ENCODE data around the gene WNT9B. TPM values are rescaled to one million over a fixed set of nuclear protein-coding genes. Genes with fewer than 3 reads are reported as not detected.
A peak's percentile ranks its signal among the peaks of the same experiment; 100 is the strongest.

Gene WNT9B
- total and polyA plus RNA-seq, 9 of the 15 experiments (the other 6 are each of a cell fraction or from before 2014, with no cell fraction given), result not detected

GRCh38 chr17:46813920-46814319 is 37.5 kb upstream of the WNT9B start:
- Histone ChIP-seq H3K4me1 (replicated peaks in 1 of 2; ENCODE audit: control insufficient read depth in 2 of 2, insufficient read depth in 2 of 2, low read length in 2 of 2) (peaks cover 32 to 57% of the 10 kb centered on the region in 2 experiments), H3K36me3 (ENCODE audit: control insufficient read depth, insufficient read depth, low read length) (no peaks in the 10 kb centered on the region), H3K9me1 (ENCODE audit: control insufficient read depth, insufficient read depth, low read length) (no peaks in the 10 kb centered on the region), H3K9ac (ENCODE audit: insufficient read depth in 1 of 2, low read depth in 2 of 2, low read length in 2 of 2) (peak overlapping the region in 1 of 2 experiments; percentile 54; a peak in 2 of 4 replicates), H3K79me2 (ENCODE audit: control insufficient read depth, insufficient read depth, low read length) (no peaks in the 10 kb centered on the region), H3K9me3 (replicated peaks; ENCODE audit: control insufficient read depth, insufficient read depth, low read depth, low read length) (no peaks in the 10 kb centered on the region), H3K27ac (ENCODE audit: extremely low read depth, low read depth, low read length) (no peak overlapping the region; the same call in 2 of the 3 replicates), H3K4me3 (no peak overlapping the region), H4K20me1 (replicated peaks; ENCODE audit: control insufficient read depth, insufficient read depth, low read length) (no peaks in the 10 kb centered on the region), H3K27me3 (ENCODE audit: control insufficient read depth in 2 of 2, insufficient read depth in 2 of 2, low read length in 2 of 2) (no peaks in the 10 kb centered on the region), H2AFZ (ENCODE audit: low read depth, low read length) (peak overlapping the region; percentile 67), H3K4me2 (ENCODE audit: insufficient read depth, low read length) (peak overlapping the region; percentile 19; the same call in 1 of the 2 replicates)
- CTCF ChIA-PET (ENCODE audit: low intra/inter-chr PET ratio), result no interaction called here
- no peak for ATAC-seq
- POLR2A ChIA-PET, result interaction anchor here (0.6 to 1.0 kb wide), 3 partner anchors 11 to 17 kb away, joined by 3 to 6 read pairs (median 3); no protein-coding TSS in a partner anchor
- BruUV-seq (replicated peaks), result no TSS peak
- DNase-seq (ENCODE audit: extremely low read depth in 1 of 4, low spot score in 3 of 4), result no peak
- WGBS (ENCODE audit: insufficient coverage, low coverage, missing lambda C conversion rate), result 62% methylated on average over 3 of the region's 3 CpGs
- intact Hi-C loops (cut with micrococcal nuclease) (no loop called here), in situ Hi-C loops (cut with MboI) (loop anchor here (25.0 kb wide), 1 partner anchor 1227 kb away; no protein-coding TSS in a partner anchor)
- TF ChIP-seq ZNF512 (tag; IDR thresholded peaks at IDR 0.05) (no peak), ZKSCAN8 (CRISPR knock-in tag; IDR thresholded peaks at IDR 0.05) (no peak), ZC3H4 (CRISPR knock-in tag; IDR thresholded peaks at IDR 0.05; ENCODE audit: borderline replicate concordance) (no peak), ZNF77 (CRISPR knock-in tag; IDR thresholded peaks at IDR 0.05) (no peak), FOXJ2 (tag; IDR thresholded peaks at IDR 0.05) (no peak), RNF2 (IDR thresholded peaks at IDR 0.05) (no peak)
- TF ChIP-seq, protein P1, sequence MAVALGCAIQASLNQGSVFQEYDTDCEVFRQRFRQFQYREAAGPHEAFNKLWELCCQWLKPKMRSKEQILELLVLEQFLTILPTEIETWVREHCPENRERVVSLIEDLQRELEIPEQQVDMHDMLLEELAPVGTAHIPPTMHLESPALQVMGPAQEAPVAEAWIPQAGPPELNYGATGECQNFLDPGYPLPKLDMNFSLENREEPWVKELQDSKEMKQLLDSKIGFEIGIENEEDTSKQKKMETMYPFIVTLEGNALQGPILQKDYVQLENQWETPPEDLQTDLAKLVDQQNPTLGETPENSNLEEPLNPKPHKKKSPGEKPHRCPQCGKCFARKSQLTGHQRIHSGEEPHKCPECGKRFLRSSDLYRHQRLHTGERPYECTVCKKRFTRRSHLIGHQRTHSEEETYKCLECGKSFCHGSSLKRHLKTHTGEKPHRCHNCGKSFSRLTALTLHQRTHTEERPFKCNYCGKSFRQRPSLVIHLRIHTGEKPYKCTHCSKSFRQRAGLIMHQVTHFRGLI (CRISPR knock-in tag; IDR thresholded peaks at IDR 0.05), result no peak
- FAIRE-seq, result no peak

All from K562 (cell line).